GM21390 (cell line): ENCODE data around the gene PRDM8.
"Not testable (repeated sequence)": the region's sequence is repeated elsewhere in the genome, so short reads cannot be mapped to it uniquely, and the experiment has no call there.

ENCODE experiments used
- ATAC-seq: cut with Tn5 transposase; IDR thresholded peaks from one replicate; pipeline ENCODE4 v1.9.1; 2021; ENCODE audit not compliant: unreplicated experiment

Gene PRDM8

GRCh38 chr4:80196922-80197573 lies at the start of gene PRDM8:
TSS of gene PRDM8 (plus strand) at chr4:80197503. CDS start at chr4:80200081, 2,578 bp downstream.
- ATAC-seq = no peak

- no peak for ATAC-seq
Measured at GRCh38 chr4:80150387-80151180, 46.7 kb upstream of the PRDM8 start.

GRCh38 chr4:80151981-80152380 lies 45.3 kb upstream of the PRDM8 start:
- no peak for ATAC-seq

- no peak for ATAC-seq
Measured at GRCh38 chr4:80153874-80154544, 43.3 kb upstream of the PRDM8 start.

- ATAC-seq = no peak
Measured at GRCh38 chr4:80154545-80154933, 42.8 kb upstream of the PRDM8 start.

- ATAC-seq = no peak
Measured at GRCh38 chr4:80155316-80155982, 41.9 kb upstream of the PRDM8 start.

- no peak for ATAC-seq
Measured at GRCh38 chr4:80156410-80156809, 40.9 kb upstream of the PRDM8 start.

- ATAC-seq = no peak
Measured at GRCh38 chr4:80161413-80162058, 35.8 kb upstream of the PRDM8 start.

GRCh38 chr4:80162418-80162817 lies 34.9 kb upstream of the PRDM8 start:
- ATAC-seq = no peak

GRCh38 chr4:80165855-80166254 lies 31.4 kb upstream of the PRDM8 start:
- ATAC-seq = no peak

- no peak for ATAC-seq
Measured at GRCh38 chr4:80171251-80171650, 26.1 kb upstream of the PRDM8 start.

- ATAC-seq = no peak
Measured at GRCh38 chr4:80171656-80172055, 25.6 kb upstream of the PRDM8 start.

- ATAC-seq = peak; percentile 68
Measured at GRCh38 chr4:80172203-80172602, 25.1 kb upstream of the PRDM8 start.

- ATAC-seq = peak; percentile 84
Measured at GRCh38 chr4:80173401-80173800, 23.9 kb upstream of the PRDM8 start.

- ATAC-seq = no peak
Measured at GRCh38 chr4:80173841-80174240, 23.5 kb upstream of the PRDM8 start.

- not testable (repeated sequence) for ATAC-seq
Measured at GRCh38 chr4:80177793-80178192, 19.5 kb upstream of the PRDM8 start.

- no peak for ATAC-seq
Measured at GRCh38 chr4:80178964-80179363, 18.3 kb upstream of the PRDM8 start.

GRCh38 chr4:80179637-80180161 lies 17.6 kb upstream of the PRDM8 start:
- no peak for ATAC-seq

- no peak for ATAC-seq
Measured at GRCh38 chr4:80180743-80181142, 16.6 kb upstream of the PRDM8 start.

- ATAC-seq = no peak
Measured at GRCh38 chr4:80182237-80182866, 15.0 kb upstream of the PRDM8 start.
